Aorta (tissue), 5 donors: ENCODE measurements around the gene FGD6. TPM values are rescaled to one million over a fixed set of nuclear protein-coding genes. Genes with fewer than 3 reads are reported as not detected.
"Not testable (repeated sequence)": the region's sequence is repeated elsewhere in the genome, so short reads cannot be mapped to it uniquely, and the experiment has no call there.

ENCODE experiments used
- ATAC-seq: fragments of 200-7000 bp; cut with Tn5 transposase; one replicate; pipeline ENCODE4 v1.9.1; 2022; ENCODE audit warnings: moderate library complexity; ENCODE audit not compliant: low FRiP score
- DNase-seq, 2 donors: peaks; one replicate each; pipeline ENCODE4 v3.0.0-alpha.2; 2020
- H3K27ac ChIP-seq, 2 donors: one replicate each; pipeline ENCODE4 v1.5.1; 2013; ENCODE audit warnings: low read length in 2 of 2, mild to moderate bottlenecking in 2 of 2, moderate library complexity in 2 of 2, control low read depth in 1 of 2, inconsistent platforms in 1 of 2, low read depth in 1 of 2
- H3K27me3 ChIP-seq, 2 donors: one replicate each; pipeline ENCODE4 v1.6.1; 2013; ENCODE audit warnings: control low read depth in 1 of 2, low read length in 1 of 2, mild to moderate bottlenecking in 1 of 2, moderate library complexity in 1 of 2; ENCODE audit not compliant: insufficient read depth in 2 of 2, control insufficient read depth in 1 of 2
- H3K36me3 ChIP-seq, 2 donors: one replicate each; pipeline ENCODE4 v1.6.1; 2013; ENCODE audit warnings: control low read depth in 1 of 2, low read length in 1 of 2, mild to moderate bottlenecking in 1 of 2; ENCODE audit not compliant: insufficient read depth in 2 of 2, control insufficient read depth in 1 of 2
- H3K4me1 ChIP-seq, 2 donors: one replicate each; pipeline ENCODE4 v1.6.1; 2013; ENCODE audit warnings: low read length in 2 of 2, control low read depth in 1 of 2, mild to moderate bottlenecking in 1 of 2, moderate library complexity in 1 of 2; ENCODE audit not compliant: insufficient read depth in 2 of 2, control insufficient read depth in 1 of 2
- H3K4me3 ChIP-seq, 2 donors: one replicate each; pipeline ENCODE4 v1.5.1; 2013; ENCODE audit warnings: low read length in 2 of 2, control low read depth in 1 of 2, mild to moderate bottlenecking in 1 of 2
- H3K9me3 ChIP-seq: one replicate; pipeline ENCODE4 v1.6.1; 2013; ENCODE audit warnings: mild to moderate bottlenecking, low read length; ENCODE audit not compliant: control insufficient read depth
- WGBS, 2 donors: extraction: QIAGEN DNeasy Blood & Tissue Kit; methylation state at CpG; one replicate each; pipeline ENCODE4 v1.1.7; 2013; 5-methylcytosine and 5-hydroxymethylcytosine counted together
- intact Hi-C, 2 donors: fragments of 100-400 bp; cut with DNase I; formaldehyde crosslinking; loops; one replicate each; pipeline versions ENCODE4 v1.14.2 to v1.15.0; 2022
- polyA plus RNA-seq, 2 donors: library from polyadenylated mRNA; stranded (reverse); fragments of 200-250 nt; gene quantifications; one replicate each; pipeline ENCODE4 v1.2.3, GENCODE V29; 2013
- total RNA-seq, 2 donors: library from RNA; stranded (reverse); fragmentation: NEBNext Ultra II Directional; extraction: Animal tissue kit (Norgen Biotek cat#: 25700); gene quantifications; one replicate each; pipeline ENCODE4 v1.2.1, GENCODE V29; 2021
- donor health status: healthy with polysubstance abuse.
- donor health status: Bipolar disorder and iron deficiency.
- donor health status: DM: no; HTN: no; CAD: no.
- donor health status: DM: no; HTN: no; CAD: no.
- donor health status: DM: yes; HTN: yes; CAD: no.

FGD6 gene
- total and polyA plus RNA-seq, 4 donors: 0.95 to 15.5 (median 5.1) TPM

GRCh38 chr12:95141310-95141709, 76.0 kb downstream of the FGD6 start:
- intact Hi-C loops: no loop called here
- ATAC-seq (no peak), DNase-seq (no peak)
- WGBS, 2 donors: 81 to 82% methylated on average over 4 of the region's 4 CpGs
- Histone ChIP-seq H3K4me3 (no peak overlapping the region), H3K9me3 (no peaks in the 10 kb centered on the region), H3K36me3 (no peaks in the 10 kb centered on the region), H3K27me3 (no peaks in the 10 kb centered on the region), H3K27ac (no peak overlapping the region), H3K4me1 (no peaks in the 10 kb centered on the region)

- H3K36me3 ChIP-seq, intact Hi-C loops, H3K27me3 ChIP-seq, H3K4me3 ChIP-seq, H3K27ac ChIP-seq, H3K4me1 ChIP-seq, H3K9me3 ChIP-seq, ATAC-seq, DNase-seq: not testable (repeated sequence)
- 97 to 98% methylated on average over 8 of the region's 8 CpGs for WGBS, 2 donors
These were observed 79.2 kb downstream of the FGD6 start for GRCh38 chr12:95138031-95138430.

GRCh38 chr12:95136598-95136997, 80.7 kb downstream of the FGD6 start:
- Histone ChIP-seq H3K4me3 (no peak overlapping the region), H3K4me1 (peaks cover 0 to 1% of the 10 kb centered on the region in 2 donors), H3K36me3 (no peaks in the 10 kb centered on the region), H3K27ac (no peak overlapping the region), H3K9me3 (no peaks in the 10 kb centered on the region), H3K27me3 (no peaks in the 10 kb centered on the region)
- ATAC-seq (no peak), DNase-seq (no peak)
- WGBS, 2 donors: 83 to 93% methylated on average over 1 of the region's 1 CpG
- intact Hi-C loops: no loop called here

- H3K27ac ChIP-seq: no peak overlapping the region
- H3K9me3 ChIP-seq: no peaks in the 10 kb centered on the region
- H3K4me3 ChIP-seq: no peak overlapping the region
- no peak for ATAC-seq
- no peak for DNase-seq
- H3K36me3 ChIP-seq: no peaks in the 10 kb centered on the region
- peaks cover 0 to 1% of the 10 kb centered on the region in 2 donors for H3K4me1 ChIP-seq
- H3K27me3 ChIP-seq: no peaks in the 10 kb centered on the region
- intact Hi-C loops: loop anchor here in 1 of 2 donors (5.0 kb wide), 1 partner anchor 83 kb away; the partner anchor contains the start of genes FGD6 and VEZT
- WGBS, 2 donors: 91 to 92% methylated on average over 6 of the region's 6 CpGs
These were observed 83.2 kb downstream of the FGD6 start for GRCh38 chr12:95134085-95134484.

- WGBS, 2 donors: 81 to 86% methylated on average over 10 of the region's 10 CpGs
- no peak for ATAC-seq
- no peaks in the 10 kb centered on the region for H3K36me3 ChIP-seq
These were observed 85.5 kb downstream of the FGD6 start for GRCh38 chr12:95131589-95132340.

GRCh38 chr12:95130096-95130495, 87.2 kb downstream of the FGD6 start:
- no peak overlapping the region for H3K4me3 ChIP-seq
- no peak for DNase-seq
- H3K9me3 ChIP-seq: no peaks in the 10 kb centered on the region
- intact Hi-C loops: loop anchor here in 1 of 2 donors (5.0 kb wide), 1 partner anchor 87 kb away; the partner anchor contains the start of genes FGD6 and VEZT
- H3K27me3 ChIP-seq: no peaks in the 10 kb centered on the region
- no peak overlapping the region for H3K27ac ChIP-seq
- ATAC-seq: no peak
- 72 to 82% methylated on average over 1 of the region's 1 CpG for WGBS, 2 donors
- H3K4me1 ChIP-seq: peaks cover 0 to 1% of the 10 kb centered on the region in 2 donors
- no peaks in the 10 kb centered on the region for H3K36me3 ChIP-seq

More at GRCh38 chr12:95131589-95132340, 85.5 kb downstream of the FGD6 start:
- Histone ChIP-seq H3K27me3 (no peaks in the 10 kb centered on the region), H3K9me3 (no peaks in the 10 kb centered on the region), H3K4me3 (no peak overlapping the region), H3K4me1 (peaks cover 0 to 1% of the 10 kb centered on the region in 2 donors), H3K27ac (no peak overlapping the region)
- intact Hi-C loops: loop anchor here in 1 of 2 donors (5.0 kb wide), 1 partner anchor 86 kb away; the partner anchor contains the start of genes FGD6 and VEZT
- DNase-seq: no peak

- WGBS, 2 donors: 99 to 100% methylated on average over 2 of the region's 2 CpGs
- ATAC-seq (no peak), DNase-seq (no peak)
- H3K4me1 ChIP-seq: peaks cover 0 to 1% of the 10 kb centered on the region in 2 donors
- no peak overlapping the region for H3K27ac ChIP-seq
- no peaks in the 10 kb centered on the region for H3K27me3 ChIP-seq
- H3K4me3 ChIP-seq: no peak overlapping the region
- no peaks in the 10 kb centered on the region for H3K9me3 ChIP-seq
- H3K36me3 ChIP-seq: no peaks in the 10 kb centered on the region
- intact Hi-C loops: no loop called here
These were observed 88.2 kb downstream of the FGD6 start for GRCh38 chr12:95129115-95129514.

- no peak overlapping the region for H3K27ac ChIP-seq
- intact Hi-C loops: no loop called here
- H3K27me3 ChIP-seq: no peaks in the 10 kb centered on the region
- H3K36me3 ChIP-seq: no peaks in the 10 kb centered on the region
- H3K9me3 ChIP-seq: no peaks in the 10 kb centered on the region
- ATAC-seq (no peak), DNase-seq (no peak)
- H3K4me3 ChIP-seq: no peak overlapping the region
- 94 to 98% methylated on average over 3 of the region's 3 CpGs for WGBS, 2 donors
- H3K4me1 ChIP-seq: peaks cover 0 to under 1% of the 10 kb centered on the region in 2 donors
These were observed 90.5 kb downstream of the FGD6 start for GRCh38 chr12:95126736-95127135.

- no peak overlapping the region for H3K4me3 ChIP-seq
- H3K4me1 ChIP-seq: no peaks in the 10 kb centered on the region
- H3K27ac ChIP-seq: no peak overlapping the region
- 72 to 80% methylated on average over 2 of the region's 2 CpGs for WGBS, 2 donors
- no peaks in the 10 kb centered on the region for H3K9me3 ChIP-seq
- H3K27me3 ChIP-seq: no peaks in the 10 kb centered on the region
- intact Hi-C loops: no loop called here
- ATAC-seq (no peak), DNase-seq (no peak)
- H3K36me3 ChIP-seq: no peaks in the 10 kb centered on the region
These were observed 91.2 kb downstream of the FGD6 start for GRCh38 chr12:95126076-95126475.
